Ishikawa (cell line): Measurements from ENCODE around the gene KREMEN1.

Experiments
- CEBPB ChIP-seq: IDR thresholded peaks from 2 replicates; pipeline ENCODE4 v1.6.1; 2012
- CREB1 ChIP-seq: IDR thresholded peaks from 2 replicates; pipeline ENCODE4 v1.6.1; 2012; ENCODE audit warnings: low read depth
- EGR1 ChIP-seq: IDR thresholded peaks from 2 replicates; pipeline ENCODE4 v1.6.1; 2012
- EP300 ChIP-seq: IDR thresholded peaks from 2 replicates; pipeline ENCODE4 v1.6.1; 2012; ENCODE audit warnings: borderline replicate concordance
- FOXM1 ChIP-seq: IDR thresholded peaks from 2 replicates; pipeline ENCODE4 v1.6.1; 2012; ENCODE audit warnings: low read depth, borderline replicate concordance
- MAX ChIP-seq: IDR thresholded peaks from 2 replicates; pipeline ENCODE4 v1.6.1; 2012
- NFIC ChIP-seq: IDR thresholded peaks from 2 replicates; pipeline ENCODE4 v1.6.1; 2012
- RAD21 ChIP-seq: IDR thresholded peaks from 2 replicates; pipeline ENCODE4 v1.6.1; 2012; ENCODE audit warnings: low read depth
- REST ChIP-seq: IDR thresholded peaks from 2 replicates; pipeline ENCODE4 v1.6.1; 2012; ENCODE audit warnings: low read depth, mild to moderate bottlenecking
- TAF1 ChIP-seq: IDR thresholded peaks from 2 replicates; pipeline ENCODE4 v1.6.1; 2012; ENCODE audit warnings: low read depth, mild to moderate bottlenecking
- TCF12 ChIP-seq: IDR thresholded peaks from 2 replicates; pipeline ENCODE4 v1.6.1; 2012; ENCODE audit warnings: low read depth
- TEAD4 ChIP-seq: IDR thresholded peaks from 2 replicates; pipeline ENCODE4 v1.6.1; 2012
- USF1 ChIP-seq: IDR thresholded peaks from 2 replicates; pipeline ENCODE4 v1.6.1; 2012
- YY1 ChIP-seq: IDR thresholded peaks from 2 replicates; pipeline ENCODE4 v1.6.1; 2012; ENCODE audit warnings: low read depth
- ZBTB7A ChIP-seq: IDR thresholded peaks from 2 replicates; pipeline ENCODE4 v1.6.1; 2012; ENCODE audit warnings: low read depth

KREMEN1 gene

GRCh38 chr22:29195964-29196666 is 123.3 kb downstream of the KREMEN1 start:
- TF ChIP-seq EGR1: no peak
- no peak for TF ChIP-seq FOXM1
- TF ChIP-seq YY1: no peak
- TF ChIP-seq NFIC: no peak
- no peak for TF ChIP-seq EP300
- TF ChIP-seq RAD21: no peak
- TF ChIP-seq USF1: no peak
- TF ChIP-seq TCF12: no peak
- TF ChIP-seq CREB1: no peak
- TF ChIP-seq TAF1: no peak
- no peak for TF ChIP-seq ZBTB7A
- TF ChIP-seq TEAD4: no peak
- TF ChIP-seq MAX: no peak
- no peak for TF ChIP-seq REST
- no peak for TF ChIP-seq CEBPB

GRCh38 chr22:29197096-29197495 is 124.3 kb downstream of the KREMEN1 start:
- TF ChIP-seq MAX: no peak

- TF ChIP-seq ZBTB7A: no peak
- no peak for TF ChIP-seq USF1
- TF ChIP-seq TAF1: no peak
- TF ChIP-seq TCF12: no peak
- no peak for TF ChIP-seq CREB1
- no peak for TF ChIP-seq TEAD4
Observed at GRCh38 chr22:29198240-29198639, 125.4 kb downstream of the KREMEN1 start.

- TF ChIP-seq TAF1: no peak
- TF ChIP-seq TEAD4: no peak
- TF ChIP-seq MAX: no peak
- no peak for TF ChIP-seq ZBTB7A
- no peak for TF ChIP-seq REST
- TF ChIP-seq EP300: no peak
- no peak for TF ChIP-seq TCF12
- TF ChIP-seq EGR1: no peak
- TF ChIP-seq CREB1: no peak
- no peak for TF ChIP-seq FOXM1
- no peak for TF ChIP-seq RAD21
- no peak for TF ChIP-seq USF1
Observed at GRCh38 chr22:29199702-29200400, 127.0 kb downstream of the KREMEN1 start.

GRCh38 chr22:29200901-29201300 is 128.1 kb downstream of the KREMEN1 start:
- TF ChIP-seq YY1: no peak
- TF ChIP-seq CREB1: no peak
- TF ChIP-seq REST: no peak
- no peak for TF ChIP-seq ZBTB7A
- TF ChIP-seq TAF1: no peak
- no peak for TF ChIP-seq EGR1
- TF ChIP-seq MAX: no peak
- TF ChIP-seq FOXM1: no peak
- no peak for TF ChIP-seq USF1
- no peak for TF ChIP-seq EP300
- TF ChIP-seq CEBPB: no peak
- TF ChIP-seq RAD21: no peak
- TF ChIP-seq TCF12: no peak
